HK-2 (cell line): ENCODE measurements around the gene AMOT.
"Not testable (repeated sequence)": the region's sequence is repeated elsewhere in the genome, so short reads cannot be mapped to it uniquely, and the experiment has no call there.

ENCODE experiments used
- DNase-seq: peaks from one replicate; pipeline ENCODE4 v3.0.0-alpha.2; 2018; ENCODE audit not compliant: unreplicated experiment

AMOT gene

GRCh38 chrX:112840382-112841113 lies at the start of gene AMOT:
Gene AMOT (minus strand): TSS chrX:112840831. CDS start chrX:112823126, 17,705 bp downstream.
- peak; percentile 80 for DNase-seq

GRCh38 chrX:112889400-112889799 lies 48.8 kb upstream of the AMOT start:
- DNase-seq, result no peak

- DNase-seq, result no peak
These were observed 48.3 kb upstream of the AMOT start for GRCh38 chrX:112888916-112889315.

- no peak for DNase-seq
These were observed 37.1 kb upstream of the AMOT start for GRCh38 chrX:112877771-112878173.

- no peak for DNase-seq
These were observed 34.0 kb upstream of the AMOT start for GRCh38 chrX:112874614-112875013.

GRCh38 chrX:112874175-112874574 lies 33.5 kb upstream of the AMOT start:
- DNase-seq, result no peak

GRCh38 chrX:112868586-112868985 lies 28.0 kb upstream of the AMOT start:
- no peak for DNase-seq

GRCh38 chrX:112867570-112867969 lies 26.9 kb upstream of the AMOT start:
- DNase-seq, result no peak

- no peak for DNase-seq
These were observed 25.5 kb upstream of the AMOT start for GRCh38 chrX:112866175-112866574.

- no peak for DNase-seq
These were observed 24.9 kb upstream of the AMOT start for GRCh38 chrX:112865464-112866025.

GRCh38 chrX:112863850-112864249 lies 23.2 kb upstream of the AMOT start:
- no peak for DNase-seq

GRCh38 chrX:112857478-112857878 lies 16.8 kb upstream of the AMOT start:
- no peak for DNase-seq

- not testable (repeated sequence) for DNase-seq
These were observed 14.3 kb upstream of the AMOT start for GRCh38 chrX:112854901-112855300.

GRCh38 chrX:112852851-112853250 lies 12.2 kb upstream of the AMOT start:
- no peak for DNase-seq

GRCh38 chrX:112851806-112852205 lies 11.2 kb upstream of the AMOT start:
- no peak for DNase-seq

- DNase-seq, result no peak
These were observed 10.6 kb upstream of the AMOT start for GRCh38 chrX:112851161-112851779.

- no peak for DNase-seq
These were observed 8.4 kb upstream of the AMOT start for GRCh38 chrX:112849016-112849415.

GRCh38 chrX:112846782-112847181 lies 6.2 kb upstream of the AMOT start:
- DNase-seq, result no peak

GRCh38 chrX:112846187-112846586 lies 5.6 kb upstream of the AMOT start:
- no peak for DNase-seq

GRCh38 chrX:112844250-112844649 lies 3.6 kb upstream of the AMOT start:
- no peak for DNase-seq

- no peak for DNase-seq
These were observed 1.2 kb upstream of the AMOT start for GRCh38 chrX:112841820-112842157.

GRCh38 chrX:112841114-112841819 lies 636 bp upstream of the AMOT start:
- peak; percentile 81 for DNase-seq

GRCh38 chrX:112839856-112840255 lies 775 bp downstream of the AMOT start:
- no peak for DNase-seq
